HG02763 (cell line): ENCODE results near the gene OBSCN.

Experiments
- ATAC-seq: cut with Tn5 transposase; IDR thresholded peaks from one replicate; pipeline ENCODE4 v1.9.1; 2021; ENCODE audit warnings: mild to moderate bottlenecking, moderate library complexity; ENCODE audit not compliant: unreplicated experiment

OBSCN gene

DNA sequence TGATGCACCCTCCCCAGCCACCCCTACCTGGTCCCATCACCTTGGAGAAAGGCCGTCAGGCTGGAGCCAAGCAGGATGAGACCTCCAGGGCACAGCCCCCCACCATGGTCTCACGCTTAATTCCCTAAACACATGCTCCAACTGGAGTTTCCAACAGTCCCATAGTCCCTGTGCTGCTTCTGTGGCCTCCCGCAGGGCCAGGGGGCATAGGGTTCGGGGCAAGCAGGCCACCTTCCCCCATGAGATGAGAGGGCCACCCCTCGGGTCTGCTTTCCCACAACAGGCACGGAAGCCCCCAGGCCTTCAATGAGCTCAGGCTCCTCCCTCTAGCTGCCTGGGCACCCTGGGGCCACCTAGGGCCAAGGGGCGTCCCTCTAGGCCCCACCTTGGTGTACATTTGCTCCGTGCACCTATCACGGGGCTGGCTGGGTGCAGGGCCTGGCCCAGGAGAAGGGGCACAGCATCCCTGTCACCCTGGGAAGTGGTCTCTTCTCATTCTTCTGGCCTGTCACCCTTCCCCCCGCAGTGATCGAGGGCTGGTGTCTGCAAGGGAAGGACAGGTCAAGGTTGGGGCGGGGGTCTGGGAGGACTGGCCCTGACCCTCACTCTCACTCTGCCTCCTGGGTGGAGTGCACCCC lies 156.3 kb downstream of the OBSCN start:
- no peak for ATAC-seq

DNA sequence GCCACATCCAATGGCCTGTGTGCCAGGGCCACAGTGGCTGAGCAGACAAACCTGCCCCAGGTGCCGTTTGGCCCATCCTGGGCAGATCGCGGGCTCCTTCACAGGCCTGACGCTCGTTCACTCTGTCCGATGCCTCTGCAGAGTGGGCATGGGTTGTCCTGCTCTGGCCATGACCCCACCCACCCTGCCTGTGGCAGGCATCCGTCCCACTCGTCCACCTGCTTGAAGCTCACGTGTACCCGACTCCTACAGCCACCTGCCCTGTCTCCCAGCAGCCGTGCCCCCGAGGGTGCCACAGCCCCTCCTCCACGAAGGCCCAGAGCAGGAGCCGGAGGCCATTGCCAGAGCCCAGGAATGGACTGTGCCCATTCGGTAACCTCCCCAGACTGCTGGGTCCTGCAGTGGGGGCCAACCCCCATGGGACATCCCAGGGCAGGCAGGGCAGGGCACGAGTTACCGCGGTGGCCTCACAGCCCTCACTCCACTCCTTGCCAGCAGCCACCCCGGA lies 156.9 kb downstream of the OBSCN start:
- no peak for ATAC-seq

DNA sequence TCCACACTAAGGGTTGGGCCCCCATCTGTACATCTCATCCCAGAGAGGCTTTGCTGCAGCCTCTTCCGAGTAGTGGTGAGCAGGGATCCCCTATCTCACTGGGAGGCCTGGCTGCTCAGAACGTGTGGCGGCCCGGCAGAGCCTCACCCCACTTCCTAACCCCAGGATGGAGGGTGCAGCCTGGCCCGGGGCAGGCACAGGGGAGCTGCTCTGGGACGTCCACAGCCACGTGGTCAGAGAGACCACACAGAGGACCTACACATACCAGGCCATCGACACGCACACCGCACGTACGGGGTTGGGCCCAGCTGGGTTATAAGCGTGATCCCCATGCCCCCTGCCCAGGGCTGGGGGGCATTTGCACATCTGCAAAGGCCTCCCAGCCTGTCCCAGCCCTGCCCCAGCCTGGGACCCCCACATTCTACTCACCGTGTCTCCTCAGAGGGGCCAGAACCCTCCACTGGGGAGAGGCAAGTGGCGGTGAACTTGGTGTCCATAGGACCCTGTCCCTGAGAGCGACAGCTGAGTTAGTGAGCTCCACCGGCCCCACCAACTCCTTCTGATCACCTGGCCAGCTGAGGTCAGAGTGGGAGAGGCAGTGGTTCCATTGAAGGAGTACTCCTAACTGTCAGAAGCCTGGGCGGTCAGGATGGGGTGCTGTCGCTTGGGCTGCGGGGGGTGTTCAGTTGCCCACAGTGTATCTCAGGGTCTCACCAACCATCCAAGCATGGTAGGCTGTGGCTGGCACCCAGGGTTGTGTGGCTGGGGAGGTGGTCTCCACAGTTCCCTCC lies 157.6 kb downstream of the OBSCN start:
- no peak for ATAC-seq

DNA sequence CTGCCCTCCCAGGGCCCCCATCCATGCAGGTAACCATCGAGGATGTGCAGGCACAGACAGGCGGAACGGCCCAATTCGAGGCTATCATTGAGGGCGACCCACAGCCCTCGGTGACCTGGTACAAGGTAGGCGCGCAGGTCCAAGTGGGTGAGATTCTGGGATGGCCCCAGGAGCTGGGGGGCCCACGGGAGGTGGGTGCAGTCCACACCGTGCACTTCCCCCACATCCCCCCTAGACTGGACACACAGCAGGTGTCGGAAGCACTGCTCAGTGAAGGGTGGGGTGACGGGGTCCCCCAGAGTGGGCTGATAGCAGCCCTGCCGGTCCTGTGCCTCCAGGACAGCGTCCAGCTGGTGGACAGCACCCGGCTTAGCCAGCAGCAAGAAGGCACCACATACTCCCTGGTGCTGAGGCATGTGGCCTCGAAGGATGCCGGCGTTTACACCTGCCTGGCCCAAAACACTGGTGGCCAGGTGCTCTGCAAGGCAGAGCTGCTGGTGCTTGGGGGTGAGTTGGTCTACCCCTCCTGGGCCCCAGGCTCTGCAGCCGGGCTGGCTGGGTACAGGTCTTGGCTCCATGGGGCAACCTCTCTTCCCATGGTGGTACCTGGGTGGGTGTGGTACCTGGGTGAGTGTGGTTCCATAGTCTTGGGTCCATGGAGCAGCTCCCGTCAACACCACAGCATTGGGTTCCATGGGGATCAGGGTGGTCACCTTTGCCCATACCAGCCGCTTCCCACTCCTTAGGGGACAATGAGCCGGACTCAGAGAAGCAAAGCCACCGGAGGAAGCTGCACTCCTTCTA lies 158.4 kb downstream of the OBSCN start:
- no peak for ATAC-seq

DNA sequence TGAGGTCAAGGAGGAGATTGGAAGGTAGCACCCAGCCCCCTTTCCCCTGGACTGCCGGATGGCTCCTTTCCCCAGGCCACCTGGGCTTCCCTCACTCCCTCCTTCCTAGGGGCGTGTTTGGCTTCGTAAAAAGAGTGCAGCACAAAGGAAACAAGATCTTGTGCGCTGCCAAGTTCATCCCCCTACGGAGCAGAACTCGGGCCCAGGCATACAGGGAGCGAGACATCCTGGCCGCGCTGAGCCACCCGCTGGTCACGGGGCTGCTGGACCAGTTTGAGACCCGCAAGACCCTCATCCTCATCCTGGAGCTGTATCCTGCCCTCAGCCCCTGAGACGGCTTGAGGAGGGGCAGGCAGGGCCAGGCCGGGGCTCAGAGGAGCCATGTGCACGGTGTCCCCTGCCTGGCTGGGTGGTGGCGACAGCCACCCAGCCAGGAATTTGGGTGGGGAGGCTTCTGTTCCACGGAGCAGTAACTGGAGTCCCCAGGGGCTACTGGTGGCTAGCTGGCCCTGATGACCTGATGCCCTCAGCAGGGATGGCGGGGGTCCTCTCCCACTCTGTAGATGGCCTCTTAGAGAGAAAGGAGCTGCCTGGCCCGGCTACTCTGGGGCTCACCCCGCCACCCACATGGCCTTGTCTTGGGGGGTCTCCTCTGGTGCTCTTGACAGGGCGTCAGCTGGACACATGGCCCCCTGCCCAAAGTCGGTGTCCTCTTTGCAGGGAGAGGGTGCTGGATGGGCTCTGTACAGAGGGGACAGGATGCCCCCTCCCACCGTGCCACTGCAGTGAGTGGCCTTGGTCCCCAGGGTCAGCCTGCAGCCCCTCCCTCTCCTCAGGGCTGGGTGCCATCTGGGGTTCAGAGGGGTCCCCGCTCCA lies 159.3 kb downstream of the OBSCN start:
- no peak for ATAC-seq

GRCh38 chr1:228367798-228368791 lies 160.3 kb downstream of the OBSCN start:
- no peak for ATAC-seq

DNA sequence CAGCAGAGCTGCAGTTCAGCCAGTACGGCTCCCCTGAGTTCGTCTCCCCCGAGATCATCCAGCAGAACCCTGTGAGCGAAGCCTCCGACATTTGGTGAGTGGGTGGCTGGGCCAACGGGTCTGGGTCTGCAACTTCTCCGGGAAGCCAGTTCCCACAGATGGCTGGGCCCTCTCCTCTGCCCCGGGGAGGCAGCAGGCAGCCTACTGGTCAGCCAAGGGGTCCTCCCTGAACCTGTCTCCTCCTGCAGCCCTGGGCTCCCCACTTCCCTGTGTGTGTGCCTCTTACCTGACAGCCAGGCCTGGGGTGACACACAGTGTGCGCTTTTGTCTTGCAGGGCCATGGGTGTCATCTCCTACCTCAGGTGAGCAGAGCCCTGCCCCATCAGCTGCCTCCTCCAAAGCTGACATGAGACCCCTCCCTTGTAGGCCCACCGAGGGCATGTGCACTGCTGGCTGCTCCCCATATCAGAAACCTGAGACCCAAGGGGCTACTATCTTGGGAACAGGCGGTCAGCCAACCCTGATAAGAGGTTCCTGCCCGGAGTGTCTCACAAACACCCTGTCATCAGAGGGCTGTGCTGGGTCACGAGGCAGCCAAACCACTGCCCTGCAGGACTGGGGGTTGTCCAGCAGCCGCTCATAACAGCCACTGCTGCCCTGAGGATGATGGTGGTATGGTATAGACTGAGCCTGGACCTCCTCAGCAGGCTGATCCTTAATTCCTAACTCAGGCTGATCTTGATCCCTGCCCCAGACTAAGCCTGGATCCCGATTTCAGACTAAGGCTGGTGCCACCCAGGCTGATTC lies 161.2 kb downstream of the OBSCN start:
- ATAC-seq = no peak

DNA sequence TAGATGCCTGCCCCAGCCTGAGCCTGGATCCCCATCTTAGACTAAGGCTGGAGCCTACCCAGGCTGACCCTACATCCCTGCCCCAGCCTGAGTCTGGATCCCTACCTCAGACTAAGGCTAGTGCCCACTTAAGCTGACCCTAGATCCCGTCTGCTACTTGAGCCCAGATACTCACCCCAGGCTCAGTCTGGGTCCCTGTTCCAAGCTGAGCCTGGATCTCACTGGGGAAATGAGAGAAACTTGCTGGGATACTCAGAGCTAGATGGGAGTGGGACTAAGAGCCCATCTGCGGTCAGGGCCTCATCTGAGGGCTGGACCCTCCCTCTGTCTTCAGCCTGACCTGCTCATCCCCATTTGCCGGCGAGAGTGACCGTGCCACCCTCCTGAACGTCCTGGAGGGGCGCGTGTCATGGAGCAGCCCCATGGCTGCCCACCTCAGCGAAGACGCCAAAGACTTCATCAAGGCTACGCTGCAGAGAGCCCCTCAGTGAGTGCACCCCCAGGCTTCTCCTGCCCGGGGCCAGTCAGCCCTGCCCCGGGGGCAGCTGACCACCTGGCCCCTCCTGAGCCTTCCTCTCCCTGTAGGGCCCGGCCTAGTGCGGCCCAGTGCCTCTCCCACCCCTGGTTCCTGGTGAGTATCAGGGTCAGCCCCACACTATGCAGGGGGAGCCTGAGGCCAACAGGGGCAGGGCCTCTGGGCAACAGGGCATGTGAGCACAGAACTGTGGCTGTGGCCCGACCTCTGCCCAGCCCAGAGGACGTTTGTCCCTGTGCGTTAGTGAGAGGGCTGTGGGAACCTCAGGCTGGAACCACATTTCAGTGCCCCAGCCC lies 162.0 kb downstream of the OBSCN start:
- no peak for ATAC-seq

DNA sequence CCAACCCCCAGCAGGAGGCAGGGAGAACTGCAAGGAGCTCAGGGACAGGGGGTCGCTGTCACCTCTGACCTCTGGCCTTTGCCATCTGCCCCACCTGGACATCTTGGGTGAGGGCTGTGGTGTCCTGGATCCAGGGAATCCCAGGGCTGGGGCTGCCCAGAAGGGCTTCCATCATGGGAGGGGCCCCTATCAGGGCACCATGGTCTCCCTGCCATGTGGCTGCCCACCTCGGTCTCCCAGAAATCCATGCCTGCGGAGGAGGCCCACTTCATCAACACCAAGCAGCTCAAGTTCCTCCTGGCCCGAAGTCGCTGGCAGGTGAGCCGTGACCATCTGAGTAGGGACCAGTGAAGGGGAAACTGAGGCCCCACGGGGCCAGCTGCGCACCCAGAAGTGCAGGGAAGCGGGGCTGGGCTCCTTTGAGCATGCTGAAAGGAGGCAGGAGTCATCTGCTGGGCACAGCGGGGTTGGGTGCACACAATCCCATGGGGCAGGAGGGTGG lies 162.6 kb downstream of the OBSCN start:
- ATAC-seq = no peak

DNA sequence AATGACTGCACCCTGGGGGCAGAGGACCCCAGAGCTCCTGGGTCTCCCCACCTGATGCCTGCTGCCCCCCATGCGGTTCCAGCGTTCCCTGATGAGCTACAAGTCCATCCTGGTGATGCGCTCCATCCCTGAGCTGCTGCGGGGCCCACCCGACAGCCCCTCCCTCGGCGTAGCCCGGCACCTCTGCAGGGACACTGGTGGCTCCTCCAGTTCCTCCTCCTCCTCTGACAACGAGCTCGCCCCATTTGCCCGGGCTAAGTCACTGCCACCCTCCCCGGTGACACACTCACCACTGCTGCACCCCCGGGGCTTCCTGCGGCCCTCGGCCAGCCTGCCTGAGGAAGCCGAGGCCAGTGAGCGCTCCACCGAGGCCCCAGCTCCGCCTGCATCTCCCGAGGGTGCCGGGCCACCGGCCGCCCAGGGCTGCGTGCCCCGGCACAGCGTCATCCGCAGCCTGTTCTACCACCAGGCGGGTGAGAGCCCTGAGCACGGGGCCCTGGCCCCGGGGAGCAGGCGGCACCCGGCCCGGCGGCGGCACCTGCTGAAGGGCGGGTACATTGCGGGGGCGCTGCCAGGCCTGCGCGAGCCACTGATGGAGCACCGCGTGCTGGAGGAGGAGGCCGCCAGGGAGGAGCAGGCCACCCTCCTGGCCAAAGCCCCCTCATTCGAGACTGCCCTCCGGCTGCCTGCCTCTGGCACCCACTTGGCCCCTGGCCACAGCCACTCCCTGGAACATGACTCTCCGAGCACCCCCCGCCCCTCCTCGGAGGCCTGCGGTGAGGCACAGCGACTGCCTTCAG lies 163.3 kb downstream of the OBSCN start:
- no peak for ATAC-seq

- no peak for ATAC-seq
Measured at GRCh38 chr1:228371741-228372182, 163.9 kb downstream of the OBSCN start.

DNA sequence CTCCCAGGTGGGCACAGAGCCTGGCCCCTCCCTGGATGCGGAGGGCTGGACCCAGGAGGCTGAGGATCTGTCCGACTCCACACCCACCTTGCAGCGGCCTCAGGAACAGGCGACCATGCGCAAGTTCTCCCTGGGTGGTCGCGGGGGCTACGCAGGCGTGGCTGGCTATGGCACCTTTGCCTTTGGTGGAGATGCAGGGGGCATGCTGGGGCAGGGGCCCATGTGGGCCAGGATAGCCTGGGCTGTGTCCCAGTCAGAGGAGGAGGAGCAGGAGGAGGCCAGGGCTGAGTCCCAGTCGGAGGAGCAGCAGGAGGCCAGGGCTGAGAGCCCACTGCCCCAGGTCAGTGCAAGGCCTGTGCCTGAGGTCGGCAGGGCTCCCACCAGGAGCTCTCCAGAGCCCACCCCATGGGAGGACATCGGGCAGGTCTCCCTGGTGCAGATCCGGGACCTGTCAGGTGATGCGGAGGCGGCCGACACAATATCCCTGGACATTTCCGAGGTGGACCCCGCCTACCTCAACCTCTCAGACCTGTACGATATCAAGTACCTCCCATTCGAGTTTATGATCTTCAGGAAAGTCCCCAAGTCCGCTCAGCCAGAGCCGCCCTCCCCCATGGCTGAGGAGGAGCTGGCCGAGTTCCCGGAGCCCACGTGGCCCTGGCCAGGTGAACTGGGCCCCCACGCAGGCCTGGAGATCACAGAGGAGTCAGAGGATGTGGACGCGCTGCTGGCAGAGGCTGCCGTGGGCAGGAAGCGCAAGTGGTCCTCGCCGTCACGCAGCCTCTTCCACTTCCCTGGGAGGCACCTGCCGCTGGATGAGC lies 164.5 kb downstream of the OBSCN start:
- no peak for ATAC-seq

GRCh38 chr1:228373004-228373680 lies 165.3 kb downstream of the OBSCN start:
- no peak for ATAC-seq

- no peak for ATAC-seq
Measured at GRCh38 chr1:228373681-228374571, 166.1 kb downstream of the OBSCN start.
